ENCODE data around the gene HTT.

DNA sequence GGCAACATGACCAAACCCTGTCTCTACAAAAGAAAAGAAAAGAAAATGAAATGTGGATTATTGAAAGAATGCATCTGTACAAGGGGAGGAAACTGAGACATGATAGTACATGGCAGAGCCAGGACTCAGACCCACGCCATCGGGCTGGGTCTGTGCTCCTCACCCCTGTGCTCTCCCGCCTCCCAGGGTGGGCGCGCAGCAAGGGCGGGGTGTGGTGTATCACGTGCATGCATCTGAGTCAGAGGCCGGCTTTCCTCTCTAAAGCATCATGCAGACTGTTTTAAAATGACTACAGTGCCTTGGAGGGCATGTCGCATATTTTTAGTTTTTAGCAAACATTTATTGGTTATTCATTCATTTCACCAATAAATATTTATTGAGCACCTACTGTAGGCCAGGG, 47.9 kb upstream of the HTT start:
- TF ChIP-seq, protein P1, sequence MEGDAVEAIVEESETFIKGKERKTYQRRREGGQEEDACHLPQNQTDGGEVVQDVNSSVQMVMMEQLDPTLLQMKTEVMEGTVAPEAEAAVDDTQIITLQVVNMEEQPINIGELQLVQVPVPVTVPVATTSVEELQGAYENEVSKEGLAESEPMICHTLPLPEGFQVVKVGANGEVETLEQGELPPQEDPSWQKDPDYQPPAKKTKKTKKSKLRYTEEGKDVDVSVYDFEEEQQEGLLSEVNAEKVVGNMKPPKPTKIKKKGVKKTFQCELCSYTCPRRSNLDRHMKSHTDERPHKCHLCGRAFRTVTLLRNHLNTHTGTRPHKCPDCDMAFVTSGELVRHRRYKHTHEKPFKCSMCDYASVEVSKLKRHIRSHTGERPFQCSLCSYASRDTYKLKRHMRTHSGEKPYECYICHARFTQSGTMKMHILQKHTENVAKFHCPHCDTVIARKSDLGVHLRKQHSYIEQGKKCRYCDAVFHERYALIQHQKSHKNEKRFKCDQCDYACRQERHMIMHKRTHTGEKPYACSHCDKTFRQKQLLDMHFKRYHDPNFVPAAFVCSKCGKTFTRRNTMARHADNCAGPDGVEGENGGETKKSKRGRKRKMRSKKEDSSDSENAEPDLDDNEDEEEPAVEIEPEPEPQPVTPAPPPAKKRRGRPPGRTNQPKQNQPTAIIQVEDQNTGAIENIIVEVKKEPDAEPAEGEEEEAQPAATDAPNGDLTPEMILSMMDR (IDR thresholded peaks at IDR 0.05): no peak
- no peak for TF ChIP-seq POLR2A (IDR thresholded peaks at IDR 0.05)

Measured in esophagus squamous epithelium (tissue), 4 donors.